OCI-LY7 (cell line): Measurements from ENCODE around the gene RBM18.

Source experiments
- CTCF ChIP-seq: fragments of 200-600 bp; sonication (generic); conservative IDR thresholded peaks from 2 replicates; pipeline ENCODE4 v1.5.1; 2014; ENCODE audit warnings: mild to moderate bottlenecking, antibody characterized with exemption, low read length, moderate library complexity, mixed read lengths
- EZH2phosphoT487 ChIP-seq: fragments of 200-600 bp; sonication (generic); IDR thresholded peaks from 2 replicates; pipeline ENCODE4 v1.6.1; 2018; ENCODE audit warnings: low read depth, borderline replicate concordance, mild to moderate bottlenecking, mixed run types, antibody characterized with exemption, low read length, moderate library complexity, mixed read lengths

- TF ChIP-seq CTCF = no peak
- TF ChIP-seq EZH2phosphoT487 = no peak
Measured at GRCh38 chr9:122217640-122218039, 47.0 kb downstream of the RBM18 start.
